Chondrocyte (in vitro differentiated cells): ENCODE data around the gene ZNF804B. TPM values are rescaled to one million over a fixed set of nuclear protein-coding genes. Genes with fewer than 3 reads are reported as not detected.
A peak's percentile ranks its signal among the peaks of the same experiment; 100 is the strongest.

Experiments used
- DNase-seq: peaks from one replicate; pipeline ENCODE4 v3.0.0; 2021; ENCODE audit warnings: mixed read lengths, low spot score
- H3K27ac Mint-ChIP-seq: one replicate; pipeline ENCODE4 v1.8.0; 2021; ENCODE audit warnings: mild to moderate bottlenecking, moderate library complexity, mixed read lengths; ENCODE audit not compliant: unreplicated experiment
- H3K27me3 Mint-ChIP-seq: 2 replicates; pipeline ENCODE4 v1.8.0; 2021; ENCODE audit warnings: low read depth, mixed read lengths
- H3K36me3 Mint-ChIP-seq: 2 replicates; pipeline ENCODE4 v1.8.0; 2021; ENCODE audit warnings: low read depth, mixed read lengths
- H3K4me1 Mint-ChIP-seq: 2 replicates; pipeline ENCODE4 v1.8.0; 2021; ENCODE audit warnings: low read depth, mild to moderate bottlenecking, mixed read lengths
- H3K4me3 Mint-ChIP-seq: one replicate; pipeline ENCODE4 v1.8.0; 2021; ENCODE audit warnings: mild to moderate bottlenecking, moderate library complexity, mixed read lengths; ENCODE audit not compliant: unreplicated experiment
- H3K9me3 Mint-ChIP-seq: 2 replicates; pipeline ENCODE4 v1.8.0; 2021; ENCODE audit warnings: low read depth, mixed read lengths
- CTCF ChIP-seq: fragments of 200-600 bp; sonication (generic); IDR thresholded peaks from 2 replicates; pipeline ENCODE4 v1.5.0; 2021; ENCODE audit warnings: antibody characterized with exemption, mild to moderate bottlenecking, moderate library complexity
- total RNA-seq: library from RNA; stranded (reverse); gene quantifications from 3 replicates; pipeline ENCODE4 v1.2.1, GENCODE V29; 2021

ZNF804B gene
- total RNA-seq, 1 donor from 2014 or later, result not detected

- no peak for TF ChIP-seq CTCF
- DNase-seq, result no peak
- H3K36me3 Mint-ChIP-seq, result no peaks in the 10 kb centered on the region
- no peaks in the 10 kb centered on the region for H3K4me1 Mint-ChIP-seq
- H3K27ac Mint-ChIP-seq, result no peak overlapping the region
- H3K27me3 Mint-ChIP-seq, result peaks cover 4% of the 10 kb centered on the region
- H3K4me3 Mint-ChIP-seq, result no peak overlapping the region
- H3K9me3 Mint-ChIP-seq, result no peaks in the 10 kb centered on the region
These were observed 13.3 kb downstream of the ZNF804B start for GRCh38 chr7:88772776-88773175.

GRCh38 chr7:88775838-88776237, 16.3 kb downstream of the ZNF804B start:
- TF ChIP-seq CTCF, result no peak
- H3K9me3 Mint-ChIP-seq, result no peaks in the 10 kb centered on the region
- no peaks in the 10 kb centered on the region for H3K36me3 Mint-ChIP-seq
- H3K4me1 Mint-ChIP-seq, result no peaks in the 10 kb centered on the region
- H3K27me3 Mint-ChIP-seq, result no peaks in the 10 kb centered on the region
- H3K27ac Mint-ChIP-seq, result no peak overlapping the region
- DNase-seq, result no peak
- H3K4me3 Mint-ChIP-seq, result no peak overlapping the region

- no peak for DNase-seq
- no peak overlapping the region for H3K27ac Mint-ChIP-seq
- no peaks in the 10 kb centered on the region for H3K4me1 Mint-ChIP-seq
- TF ChIP-seq CTCF, result no peak
- H3K4me3 Mint-ChIP-seq, result no peak overlapping the region
- no peaks in the 10 kb centered on the region for H3K9me3 Mint-ChIP-seq
- no peaks in the 10 kb centered on the region for H3K36me3 Mint-ChIP-seq
- peaks cover 19% of the 10 kb centered on the region for H3K27me3 Mint-ChIP-seq
These were observed 28.3 kb downstream of the ZNF804B start for GRCh38 chr7:88787777-88788176.

GRCh38 chr7:88789480-88790064, 30.1 kb downstream of the ZNF804B start:
- Mint-ChIP-seq H3K36me3 (no peaks in the 10 kb centered on the region), H3K27me3 (peaks cover 22% of the 10 kb centered on the region), H3K4me3 (no peak overlapping the region), H3K4me1 (no peaks in the 10 kb centered on the region), H3K9me3 (no peaks in the 10 kb centered on the region), H3K27ac (no peak overlapping the region)
- DNase-seq, result no peak
- TF ChIP-seq CTCF, result peak; percentile 89

- Mint-ChIP-seq H3K4me1 (no peaks in the 10 kb centered on the region), H3K9me3 (no peaks in the 10 kb centered on the region), H3K27ac (peak overlapping the region; percentile 18), H3K4me3 (no peak overlapping the region), H3K36me3 (no peaks in the 10 kb centered on the region), H3K27me3 (peaks cover 23% of the 10 kb centered on the region)
- TF ChIP-seq CTCF, result no peak
- DNase-seq, result no peak
These were observed 32.4 kb downstream of the ZNF804B start for GRCh38 chr7:88791891-88792290.
